BLaER1 treated with 17β-estradiol and CSF1 and Interleukin-3, amounts not matched to agents 10 nM and 100 nM (cell line): Measurements from ENCODE around the gene ATOH1.

ENCODE experiments used
- H3K27ac ChIP-seq, 11 experiments: shearing (Covaris generic); formaldehyde crosslinking; 2 replicates each; pipeline ENCODE4 v1.8.1; 2022
- H3K27me3 ChIP-seq, 11 experiments: shearing (Covaris generic); formaldehyde crosslinking; 2 replicates each; pipeline ENCODE4 v1.8.1; 2022
- H3K36me3 ChIP-seq, 11 experiments: shearing (Covaris generic); formaldehyde crosslinking; 2 replicates each; pipeline ENCODE4 v1.8.1; 2022
- H3K4me1 ChIP-seq, 10 experiments: shearing (Covaris generic); formaldehyde crosslinking; 2 replicates each; pipeline ENCODE4 v1.8.1; 2022
- H3K4me2 ChIP-seq, 11 experiments: shearing (Covaris generic); formaldehyde crosslinking; 2 replicates each; pipeline ENCODE4 v1.8.1; 2022
- H3K4me3 ChIP-seq, 10 experiments: shearing (Covaris generic); formaldehyde crosslinking; 2 replicates each; pipeline ENCODE4 v1.8.1; 2022
- H3K9ac ChIP-seq, 11 experiments: shearing (Covaris generic); formaldehyde crosslinking; 2 replicates each; pipeline ENCODE4 v1.8.1; 2022
- H3K9me3 ChIP-seq, 11 experiments: shearing (Covaris generic); formaldehyde crosslinking; replicated peaks in 1 of 11; 2 replicates each; pipeline ENCODE4 v1.8.1; 2022
- H4K20me1 ChIP-seq, 11 experiments: shearing (Covaris generic); formaldehyde crosslinking; 2 replicates each; pipeline ENCODE4 v1.8.1; 2022
- Cebpa-rat ChIP-seq, 11 experiments: shearing (Covaris generic); IDR thresholded peaks; 2 replicates each; pipeline ENCODE4 v1.8.1; 2022

ATOH1 gene

DNA sequence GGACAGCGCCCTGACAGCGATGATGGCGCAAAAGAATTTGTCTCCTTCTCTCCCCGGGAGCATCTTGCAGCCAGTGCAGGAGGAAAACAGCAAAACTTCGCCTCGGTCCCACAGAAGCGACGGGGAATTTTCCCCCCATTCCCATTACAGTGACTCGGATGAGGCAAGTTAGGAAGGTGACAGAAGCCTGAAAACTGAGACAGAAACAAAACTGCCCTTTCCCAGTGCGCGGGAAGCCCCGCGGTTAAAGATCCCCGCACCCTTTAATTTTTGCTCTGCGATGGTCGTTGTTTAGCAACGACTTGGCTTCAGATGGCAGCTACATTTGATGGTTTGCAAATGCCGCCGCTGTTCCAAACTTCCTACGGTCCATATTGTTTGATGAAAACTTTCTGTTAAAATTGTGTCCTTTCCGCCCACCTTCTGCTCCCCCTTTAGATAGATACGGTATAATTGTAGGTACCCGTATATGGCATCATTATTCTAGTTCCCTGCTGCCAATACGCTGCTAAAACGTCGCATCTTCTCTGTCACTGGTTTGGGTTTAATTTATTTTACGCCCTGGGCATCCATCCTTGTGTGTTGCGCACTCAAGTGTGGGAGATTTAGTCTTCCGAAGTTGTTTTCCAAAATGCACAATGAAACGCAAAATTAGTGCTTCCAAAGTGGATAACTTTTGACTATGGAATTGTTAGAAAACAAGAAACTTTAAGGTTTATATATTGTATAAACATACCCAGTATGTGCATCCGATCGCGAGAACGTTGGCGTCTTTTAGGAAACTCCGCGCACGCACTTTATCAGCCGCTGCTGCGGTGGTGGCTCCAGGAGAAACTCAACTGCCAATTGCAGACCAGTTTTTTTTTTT lies 1.5 kb downstream of the ATOH1 start:
- no peak for TF ChIP-seq Cebpa-rat (IDR thresholded peaks at IDR 0.05)
- no peak overlapping the region for H3K9ac ChIP-seq
- H3K36me3 ChIP-seq: no peaks in the 10 kb centered on the region
- H3K4me1 ChIP-seq: no peaks in the 10 kb centered on the region
- peaks cover 0 to 8% (median 0%) of the 10 kb centered on the region in 11 experiments; a peak in 2 of 22 replicates for H3K27me3 ChIP-seq
- no peaks in the 10 kb centered on the region for H4K20me1 ChIP-seq
- H3K4me3 ChIP-seq: no peak overlapping the region
- no peak overlapping the region for H3K27ac ChIP-seq
- peaks cover 27 to 43% (median 38%) of the 10 kb centered on the region in 11 experiments for H3K9me3 ChIP-seq
- no peak overlapping the region for H3K4me2 ChIP-seq

DNA sequence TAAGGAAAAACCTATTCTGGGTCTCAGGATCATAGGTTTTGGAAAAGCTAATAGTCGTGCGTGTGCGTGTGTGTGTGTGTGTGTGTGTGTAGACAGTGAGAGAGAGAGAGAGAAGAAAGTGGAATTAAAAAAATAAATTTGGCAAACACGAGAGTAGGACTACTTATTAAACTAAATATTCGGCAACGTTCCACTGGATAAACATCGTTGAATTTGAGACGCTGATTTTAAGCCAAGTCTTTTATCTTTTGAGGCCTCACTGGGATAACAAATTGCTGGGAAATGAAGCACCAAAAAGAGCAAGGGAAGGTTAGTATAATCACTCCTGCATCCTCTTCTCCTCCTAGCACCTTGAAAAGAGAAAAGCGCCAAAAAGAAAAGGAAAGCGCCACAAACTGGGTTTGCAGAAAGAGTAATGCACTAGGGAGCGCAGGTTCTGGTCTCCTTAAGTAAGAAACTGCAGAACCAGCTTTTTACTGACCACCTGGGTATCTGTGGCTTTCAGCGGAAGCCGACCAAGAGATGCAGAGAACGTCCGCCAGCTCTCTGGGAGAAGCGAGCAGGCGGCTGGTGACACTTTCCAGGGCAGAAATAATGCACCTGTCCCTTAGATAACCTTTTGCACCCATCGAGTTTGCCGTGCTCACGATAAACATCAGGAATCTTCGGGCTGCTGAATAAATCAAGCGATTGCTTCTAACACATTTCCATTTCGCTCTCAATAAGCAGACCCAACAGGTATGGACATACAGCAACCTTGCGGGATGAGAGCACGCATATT lies 3.4 kb downstream of the ATOH1 start:
- no peaks in the 10 kb centered on the region for H4K20me1 ChIP-seq
- no peak overlapping the region for H3K4me3 ChIP-seq
- peaks cover 0 to 7% (median 0%) of the 10 kb centered on the region in 10 experiments; a peak in 1 of 20 replicates for H3K4me1 ChIP-seq
- H3K4me2 ChIP-seq: no peak overlapping the region
- H3K27ac ChIP-seq: no peak overlapping the region
- peaks cover 0 to 8% (median 0%) of the 10 kb centered on the region in 11 experiments; a peak in 2 of 22 replicates for H3K27me3 ChIP-seq
- no peak overlapping the region for H3K9ac ChIP-seq
- H3K9me3 ChIP-seq: peaks cover 27 to 43% (median 38%) of the 10 kb centered on the region in 11 experiments
- H3K36me3 ChIP-seq: no peaks in the 10 kb centered on the region
- TF ChIP-seq Cebpa-rat (IDR thresholded peaks at IDR 0.05): no peak

DNA sequence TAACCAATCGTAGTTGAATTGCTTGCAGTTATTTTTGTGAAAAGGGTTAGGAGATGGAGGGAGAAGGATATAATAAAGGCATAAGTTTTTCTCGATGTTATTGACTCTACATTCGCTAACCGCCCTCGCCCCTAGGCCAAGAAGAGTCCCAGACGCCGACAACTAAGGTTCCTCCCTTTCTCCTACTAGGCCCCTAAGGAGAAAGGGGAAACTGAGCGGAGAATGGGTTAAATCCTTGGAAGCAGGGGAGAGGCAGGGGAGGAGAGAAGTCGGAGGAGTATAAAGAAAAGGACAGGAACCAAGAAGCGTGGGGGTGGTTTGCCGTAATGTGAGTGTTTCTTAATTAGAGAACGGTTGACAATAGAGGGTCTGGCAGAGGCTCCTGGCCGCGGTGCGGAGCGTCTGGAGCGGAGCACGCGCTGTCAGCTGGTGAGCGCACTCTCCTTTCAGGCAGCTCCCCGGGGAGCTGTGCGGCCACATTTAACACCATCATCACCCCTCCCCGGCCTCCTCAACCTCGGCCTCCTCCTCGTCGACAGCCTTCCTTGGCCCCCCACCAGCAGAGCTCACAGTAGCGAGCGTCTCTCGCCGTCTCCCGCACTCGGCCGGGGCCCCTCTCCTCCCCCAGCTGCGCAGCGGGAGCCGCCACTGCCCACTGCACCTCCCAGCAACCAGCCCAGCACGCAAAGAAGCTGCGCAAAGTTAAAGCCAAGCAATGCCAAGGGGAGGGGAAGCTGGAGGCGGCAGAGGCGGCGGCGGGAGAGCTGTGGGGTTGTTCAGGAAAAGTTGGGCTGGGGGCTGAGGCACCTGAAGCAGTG lies 5.9 kb downstream of the ATOH1 start:
- no peaks in the 10 kb centered on the region for H4K20me1 ChIP-seq
- H3K27ac ChIP-seq: no peak overlapping the region
- peaks cover 0 to 7% (median 0%) of the 10 kb centered on the region in 10 experiments; a peak in 1 of 20 replicates for H3K4me1 ChIP-seq
- TF ChIP-seq Cebpa-rat (IDR thresholded peaks at IDR 0.05): no peak
- H3K9ac ChIP-seq: no peak overlapping the region
- H3K4me3 ChIP-seq: no peak overlapping the region
- no peaks in the 10 kb centered on the region for H3K36me3 ChIP-seq
- no peak overlapping the region for H3K4me2 ChIP-seq
- peaks cover 0 to 7% (median 0%) of the 10 kb centered on the region in 11 experiments; a peak in 2 of 22 replicates for H3K27me3 ChIP-seq
- H3K9me3 ChIP-seq: peaks cover 6 to 23% (median 18%) of the 10 kb centered on the region in 11 experiments; a peak in 21 of 22 replicates

DNA sequence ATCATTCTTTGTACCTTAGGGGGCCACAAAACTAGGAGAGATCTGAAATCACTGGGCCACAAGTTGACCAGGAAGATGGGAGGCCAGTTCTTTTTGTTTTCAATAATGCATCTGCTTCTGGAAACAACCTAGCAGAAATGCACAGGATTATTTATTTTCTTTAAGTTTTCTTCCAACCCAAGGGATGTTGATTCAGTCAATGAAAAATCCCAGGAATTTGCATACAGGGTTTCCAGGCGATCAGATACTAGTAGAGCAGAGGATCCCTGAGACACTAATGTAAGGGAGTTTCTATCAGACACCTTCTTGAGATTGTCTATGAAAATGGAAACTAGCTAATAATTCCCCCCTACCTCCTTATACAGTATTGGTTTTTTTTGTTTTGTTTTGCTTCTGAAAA lies 7.4 kb downstream of the ATOH1 start:
- Histone ChIP-seq H4K20me1 (no peaks in the 10 kb centered on the region), H3K4me1 (peaks cover 0 to 7% (median 0%) of the 10 kb centered on the region in 10 experiments; a peak in 1 of 20 replicates), H3K27ac (no peak overlapping the region), H3K4me2 (no peak overlapping the region), H3K27me3 (no peaks in the 10 kb centered on the region), H3K4me3 (no peak overlapping the region), H3K9ac (no peak overlapping the region), H3K36me3 (no peaks in the 10 kb centered on the region), H3K9me3 (peaks cover 0 to 13% (median 8%) of the 10 kb centered on the region in 11 experiments; a peak in 13 of 22 replicates)
- TF ChIP-seq Cebpa-rat (IDR thresholded peaks at IDR 0.05): no peak

DNA sequence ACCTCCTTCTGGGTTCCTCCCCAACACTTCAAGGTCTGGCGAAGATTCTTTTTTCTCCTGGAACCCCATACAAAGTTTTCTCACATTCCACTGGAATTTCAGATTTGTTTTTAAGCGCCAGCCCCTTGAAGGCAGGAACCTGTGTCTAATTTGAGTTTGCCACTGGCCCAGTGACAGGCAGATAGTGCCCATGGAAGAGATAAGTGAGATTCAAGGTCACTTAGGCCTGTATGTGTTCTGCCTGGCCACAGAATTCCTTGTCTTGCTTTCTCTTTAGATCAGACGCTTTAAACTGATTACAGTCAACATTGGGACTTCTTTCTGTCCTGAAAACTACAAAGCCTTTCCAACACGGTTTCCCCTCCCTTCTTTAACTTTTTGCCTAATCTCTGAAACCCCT lies 11.2 kb downstream of the ATOH1 start:
- Histone ChIP-seq H3K4me2 (no peak overlapping the region), H3K9me3 (peaks cover 0 to 7% (median 3%) of the 10 kb centered on the region in 11 experiments; a peak in 13 of 22 replicates), H3K27me3 (no peaks in the 10 kb centered on the region), H4K20me1 (no peaks in the 10 kb centered on the region), H3K4me3 (no peak overlapping the region), H3K27ac (no peak overlapping the region), H3K4me1 (peaks cover 0 to 7% (median 0%) of the 10 kb centered on the region in 10 experiments; a peak in 1 of 20 replicates), H3K36me3 (no peaks in the 10 kb centered on the region), H3K9ac (no peak overlapping the region)
- TF ChIP-seq Cebpa-rat (IDR thresholded peaks at IDR 0.05): no peak

DNA sequence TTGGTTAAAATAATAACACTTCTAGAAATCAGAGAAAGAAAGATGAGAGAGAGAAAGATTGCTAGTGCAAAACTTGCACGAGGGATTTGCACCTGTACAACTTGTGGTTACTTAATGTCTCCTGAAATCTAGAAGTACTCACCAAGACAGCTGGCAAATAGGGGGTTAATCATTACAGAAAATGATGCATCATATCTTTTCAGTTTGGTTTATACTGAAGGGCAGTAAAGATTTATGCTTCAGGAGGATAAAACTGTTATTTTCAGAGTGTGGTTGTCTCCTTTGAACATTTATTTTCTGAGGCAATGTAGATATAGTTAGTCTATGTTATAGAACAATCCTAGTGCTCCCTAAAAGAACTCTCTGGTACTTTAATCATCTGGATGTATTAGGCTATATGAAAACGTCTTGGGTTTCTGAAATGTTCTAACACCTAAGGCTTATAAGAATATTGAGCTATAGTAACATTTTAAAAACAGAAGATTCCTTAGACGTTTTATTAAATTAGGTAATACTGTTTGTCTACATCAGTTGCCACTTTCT lies 13.3 kb downstream of the ATOH1 start:
- Histone ChIP-seq H3K27me3 (no peaks in the 10 kb centered on the region), H3K4me1 (no peaks in the 10 kb centered on the region), H3K36me3 (no peaks in the 10 kb centered on the region), H3K9ac (no peak overlapping the region), H3K9me3 (no peaks in the 10 kb centered on the region), H3K4me2 (no peak overlapping the region), H3K4me3 (no peak overlapping the region), H4K20me1 (no peaks in the 10 kb centered on the region), H3K27ac (no peak overlapping the region)
- TF ChIP-seq Cebpa-rat (IDR thresholded peaks at IDR 0.05): no peak

DNA sequence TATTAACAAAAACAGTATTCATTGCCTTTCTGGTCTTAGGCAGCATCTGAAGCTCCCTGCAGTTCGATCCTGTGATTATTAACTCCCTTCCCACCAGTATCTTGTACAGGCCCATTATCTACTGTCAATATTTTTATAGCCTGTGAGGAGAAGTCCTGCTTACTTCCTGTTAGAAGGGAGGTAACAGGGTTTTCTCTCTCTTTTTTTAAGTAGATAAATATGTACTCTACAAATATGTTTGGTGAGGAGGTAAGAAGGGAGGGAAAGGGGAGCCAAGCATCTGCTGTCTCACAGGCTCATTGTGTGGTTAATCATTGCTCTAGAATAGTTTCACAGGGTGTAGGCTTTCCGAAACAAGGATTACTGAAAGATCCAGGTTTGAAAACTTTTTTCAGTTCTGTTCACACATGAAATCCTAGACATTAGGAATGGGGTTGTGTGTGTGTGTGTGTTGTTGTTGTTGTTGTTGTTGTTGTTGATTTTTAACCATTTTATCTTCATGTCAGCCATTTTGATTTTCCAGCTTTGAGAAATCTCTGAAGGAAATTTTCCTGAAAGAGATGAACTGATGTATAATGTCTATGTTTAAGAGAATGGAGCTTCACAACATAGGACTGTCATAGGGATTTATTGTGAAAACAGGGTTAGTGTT lies 14.2 kb downstream of the ATOH1 start:
- Histone ChIP-seq H3K9ac (no peak overlapping the region), H3K4me3 (no peak overlapping the region), H3K36me3 (no peaks in the 10 kb centered on the region), H4K20me1 (no peaks in the 10 kb centered on the region), H3K27ac (no peak overlapping the region), H3K4me1 (no peaks in the 10 kb centered on the region), H3K9me3 (no peaks in the 10 kb centered on the region), H3K4me2 (no peak overlapping the region), H3K27me3 (no peaks in the 10 kb centered on the region)
- no peak for TF ChIP-seq Cebpa-rat (IDR thresholded peaks at IDR 0.05)

DNA sequence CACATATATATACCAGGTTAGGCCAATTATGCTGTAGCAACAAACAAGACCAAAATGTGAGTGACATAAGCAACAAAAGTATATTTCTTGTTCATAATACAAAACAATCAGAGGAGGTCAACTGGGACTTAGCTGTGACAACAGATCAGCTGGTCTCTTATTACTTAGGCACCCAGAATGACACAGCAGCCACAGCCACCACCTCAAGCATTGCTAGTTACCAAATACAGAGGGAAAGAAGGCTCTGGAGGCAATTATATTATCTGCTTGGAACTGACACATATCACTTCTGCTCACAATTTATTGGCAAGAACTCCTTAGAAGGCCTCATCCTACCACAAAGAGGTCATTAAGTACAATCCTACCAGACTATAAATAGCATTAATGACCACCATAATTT lies 15.2 kb downstream of the ATOH1 start:
- Histone ChIP-seq H4K20me1 (no peaks in the 10 kb centered on the region), H3K9me3 (no peaks in the 10 kb centered on the region), H3K4me2 (no peak overlapping the region), H3K27ac (no peak overlapping the region), H3K4me3 (no peak overlapping the region), H3K36me3 (no peaks in the 10 kb centered on the region), H3K4me1 (no peaks in the 10 kb centered on the region), H3K9ac (no peak overlapping the region), H3K27me3 (no peaks in the 10 kb centered on the region)
- no peak for TF ChIP-seq Cebpa-rat (IDR thresholded peaks at IDR 0.05)
